ENCODE results near the gene ABHD3. TPM values are rescaled to one million over a fixed set of nuclear protein-coding genes. Genes with fewer than 3 reads are reported as not detected.

Gene ABHD3
- total and polyA plus RNA-seq, 2 of the 8 experiments (the other 6 are each of a cell fraction or from before 2014, with no cell fraction given) = 8.4 to 12.1 TPM

DNA sequence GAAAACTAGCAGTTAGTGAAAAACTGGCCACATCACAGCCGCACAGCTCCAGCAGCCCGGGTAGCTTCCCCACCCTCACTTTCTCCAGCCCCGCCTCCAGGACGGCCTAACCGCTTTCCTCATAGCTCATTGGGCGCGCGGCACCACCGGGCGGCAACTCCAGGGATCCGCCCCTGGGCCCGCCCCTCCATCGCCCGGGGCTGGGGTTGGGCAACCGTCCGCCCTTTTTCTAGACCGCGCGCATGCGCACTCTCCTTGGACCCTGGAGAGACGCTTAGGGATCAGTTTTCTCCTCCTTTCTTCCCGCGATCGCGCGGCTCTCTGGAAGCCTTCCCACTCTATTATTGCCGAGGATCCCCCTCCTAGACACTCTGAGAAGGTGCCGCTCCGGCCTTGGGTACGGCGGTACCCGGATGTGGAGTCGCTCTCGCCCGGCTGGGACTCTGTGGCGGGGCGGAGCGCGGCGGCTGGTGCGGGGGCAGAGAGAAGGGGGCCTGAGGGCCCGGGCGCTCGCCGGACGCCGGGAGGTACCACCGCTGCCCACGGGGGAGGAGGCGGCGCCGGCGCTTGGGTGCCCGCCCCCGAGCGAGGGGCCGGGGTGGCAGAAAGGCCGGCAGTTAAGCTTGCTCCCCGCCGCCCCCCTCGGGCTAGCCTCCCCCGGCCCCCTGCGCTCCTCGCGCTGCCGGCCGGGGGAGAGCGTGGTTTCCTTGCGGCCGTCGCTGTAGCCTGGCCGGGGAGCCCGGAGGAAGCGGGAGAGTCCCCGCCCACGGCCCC is 36.2 kb upstream of the ABHD3 start, which contains the start of gene MIB1 (continued):
- TF ChIP-seq, protein P1, sequence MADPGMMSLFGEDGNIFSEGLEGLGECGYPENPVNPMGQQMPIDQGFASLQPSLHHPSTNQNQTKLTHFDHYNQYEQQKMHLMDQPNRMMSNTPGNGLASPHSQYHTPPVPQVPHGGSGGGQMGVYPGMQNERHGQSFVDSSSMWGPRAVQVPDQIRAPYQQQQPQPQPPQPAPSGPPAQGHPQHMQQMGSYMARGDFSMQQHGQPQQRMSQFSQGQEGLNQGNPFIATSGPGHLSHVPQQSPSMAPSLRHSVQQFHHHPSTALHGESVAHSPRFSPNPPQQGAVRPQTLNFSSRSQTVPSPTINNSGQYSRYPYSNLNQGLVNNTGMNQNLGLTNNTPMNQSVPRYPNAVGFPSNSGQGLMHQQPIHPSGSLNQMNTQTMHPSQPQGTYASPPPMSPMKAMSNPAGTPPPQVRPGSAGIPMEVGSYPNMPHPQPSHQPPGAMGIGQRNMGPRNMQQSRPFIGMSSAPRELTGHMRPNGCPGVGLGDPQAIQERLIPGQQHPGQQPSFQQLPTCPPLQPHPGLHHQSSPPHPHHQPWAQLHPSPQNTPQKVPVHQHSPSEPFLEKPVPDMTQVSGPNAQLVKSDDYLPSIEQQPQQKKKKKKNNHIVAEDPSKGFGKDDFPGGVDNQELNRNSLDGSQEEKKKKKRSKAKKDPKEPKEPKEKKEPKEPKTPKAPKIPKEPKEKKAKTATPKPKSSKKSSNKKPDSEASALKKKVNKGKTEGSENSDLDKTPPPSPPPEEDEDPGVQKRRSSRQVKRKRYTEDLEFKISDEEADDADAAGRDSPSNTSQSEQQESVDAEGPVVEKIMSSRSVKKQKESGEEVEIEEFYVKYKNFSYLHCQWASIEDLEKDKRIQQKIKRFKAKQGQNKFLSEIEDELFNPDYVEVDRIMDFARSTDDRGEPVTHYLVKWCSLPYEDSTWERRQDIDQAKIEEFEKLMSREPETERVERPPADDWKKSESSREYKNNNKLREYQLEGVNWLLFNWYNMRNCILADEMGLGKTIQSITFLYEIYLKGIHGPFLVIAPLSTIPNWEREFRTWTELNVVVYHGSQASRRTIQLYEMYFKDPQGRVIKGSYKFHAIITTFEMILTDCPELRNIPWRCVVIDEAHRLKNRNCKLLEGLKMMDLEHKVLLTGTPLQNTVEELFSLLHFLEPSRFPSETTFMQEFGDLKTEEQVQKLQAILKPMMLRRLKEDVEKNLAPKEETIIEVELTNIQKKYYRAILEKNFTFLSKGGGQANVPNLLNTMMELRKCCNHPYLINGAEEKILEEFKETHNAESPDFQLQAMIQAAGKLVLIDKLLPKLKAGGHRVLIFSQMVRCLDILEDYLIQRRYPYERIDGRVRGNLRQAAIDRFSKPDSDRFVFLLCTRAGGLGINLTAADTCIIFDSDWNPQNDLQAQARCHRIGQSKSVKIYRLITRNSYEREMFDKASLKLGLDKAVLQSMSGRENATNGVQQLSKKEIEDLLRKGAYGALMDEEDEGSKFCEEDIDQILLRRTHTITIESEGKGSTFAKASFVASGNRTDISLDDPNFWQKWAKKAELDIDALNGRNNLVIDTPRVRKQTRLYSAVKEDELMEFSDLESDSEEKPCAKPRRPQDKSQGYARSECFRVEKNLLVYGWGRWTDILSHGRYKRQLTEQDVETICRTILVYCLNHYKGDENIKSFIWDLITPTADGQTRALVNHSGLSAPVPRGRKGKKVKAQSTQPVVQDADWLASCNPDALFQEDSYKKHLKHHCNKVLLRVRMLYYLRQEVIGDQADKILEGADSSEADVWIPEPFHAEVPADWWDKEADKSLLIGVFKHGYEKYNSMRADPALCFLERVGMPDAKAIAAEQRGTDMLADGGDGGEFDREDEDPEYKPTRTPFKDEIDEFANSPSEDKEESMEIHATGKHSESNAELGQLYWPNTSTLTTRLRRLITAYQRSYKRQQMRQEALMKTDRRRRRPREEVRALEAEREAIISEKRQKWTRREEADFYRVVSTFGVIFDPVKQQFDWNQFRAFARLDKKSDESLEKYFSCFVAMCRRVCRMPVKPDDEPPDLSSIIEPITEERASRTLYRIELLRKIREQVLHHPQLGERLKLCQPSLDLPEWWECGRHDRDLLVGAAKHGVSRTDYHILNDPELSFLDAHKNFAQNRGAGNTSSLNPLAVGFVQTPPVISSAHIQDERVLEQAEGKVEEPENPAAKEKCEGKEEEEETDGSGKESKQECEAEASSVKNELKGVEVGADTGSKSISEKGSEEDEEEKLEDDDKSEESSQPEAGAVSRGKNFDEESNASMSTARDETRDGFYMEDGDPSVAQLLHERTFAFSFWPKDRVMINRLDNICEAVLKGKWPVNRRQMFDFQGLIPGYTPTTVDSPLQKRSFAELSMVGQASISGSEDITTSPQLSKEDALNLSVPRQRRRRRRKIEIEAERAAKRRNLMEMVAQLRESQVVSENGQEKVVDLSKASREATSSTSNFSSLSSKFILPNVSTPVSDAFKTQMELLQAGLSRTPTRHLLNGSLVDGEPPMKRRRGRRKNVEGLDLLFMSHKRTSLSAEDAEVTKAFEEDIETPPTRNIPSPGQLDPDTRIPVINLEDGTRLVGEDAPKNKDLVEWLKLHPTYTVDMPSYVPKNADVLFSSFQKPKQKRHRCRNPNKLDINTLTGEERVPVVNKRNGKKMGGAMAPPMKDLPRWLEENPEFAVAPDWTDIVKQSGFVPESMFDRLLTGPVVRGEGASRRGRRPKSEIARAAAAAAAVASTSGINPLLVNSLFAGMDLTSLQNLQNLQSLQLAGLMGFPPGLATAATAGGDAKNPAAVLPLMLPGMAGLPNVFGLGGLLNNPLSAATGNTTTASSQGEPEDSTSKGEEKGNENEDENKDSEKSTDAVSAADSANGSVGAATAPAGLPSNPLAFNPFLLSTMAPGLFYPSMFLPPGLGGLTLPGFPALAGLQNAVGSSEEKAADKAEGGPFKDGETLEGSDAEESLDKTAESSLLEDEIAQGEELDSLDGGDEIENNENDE (IDR thresholded peaks at IDR 0.05; ENCODE audit: insufficient replicate concordance, low read length) = no peak
- TF ChIP-seq CHD1 (IDR thresholded peaks at IDR 0.05; ENCODE audit: low read depth, low read length) (no peak), JUN (IDR thresholded peaks at IDR 0.05; ENCODE audit: low read depth, low read length) (no peak), HDAC2 (IDR thresholded peaks at IDR 0.05; ENCODE audit: borderline replicate concordance in 1 of 2, low read depth in 2 of 2, low read length in 2 of 2) (no peak), SIN3A (conservative IDR thresholded peaks at IDR 0.05 in 1 of 2, IDR thresholded peaks at IDR 0.05 in 1 of 2; ENCODE audit: low read depth in 1 of 2, low read length in 2 of 2) (peak in 1 of 2 experiments; percentile 58; a peak in 1 of 4 replicates), RXRA (IDR thresholded peaks at IDR 0.05; ENCODE audit: insufficient read depth, low read depth, low read length) (no peak), RBBP5 (IDR thresholded peaks at IDR 0.05; ENCODE audit: borderline replicate concordance, low read depth, low read length) (no peak), SAP30 (IDR thresholded peaks at IDR 0.05; ENCODE audit: insufficient read depth, insufficient replicate concordance, low read length) (no peak), CREB1 (IDR thresholded peaks at IDR 0.05) (no peak), CEBPB (IDR thresholded peaks at IDR 0.05; ENCODE audit: low read depth, low read length) (peak; percentile 95)

Data from H1 (cell line).